Activated CD8-positive, alpha-beta T cell treated with anti-CD3 and anti-CD28 coated beads, Interleukin-2, amount 10 ng/mL, durations not matched to agents 7 days and 5 days (primary cell): Measurements from ENCODE around the gene SNCAIP. TPM values are rescaled to one million over a fixed set of nuclear protein-coding genes. Genes with fewer than 3 reads are reported as not detected.

Source experiments
- ATAC-seq: fragments of 150-1000 bp; cut with Tn5 transposase; one replicate; pipeline ENCODE4 v1.10.0; 2021; ENCODE audit warnings: moderate library complexity
- CTCF ChIA-PET: fragments of 350-600 bp; sonication (Branson Sonifier 250); formaldehyde crosslinking; loops from one replicate; lab custom pipeline; 2021; ENCODE audit warnings: antibody characterized with exemption; lab: Charles Lee
- POLR2A ChIA-PET: fragments of 350-600 bp; sonication (Branson Sonifier 250); formaldehyde crosslinking; loops from one replicate; lab custom pipeline; 2021; ENCODE audit warnings: antibody characterized with exemption; lab: Charles Lee
- DNase-seq: peaks from one replicate; pipeline ENCODE4 v3.0.0-alpha.2; 2020
- H3K27ac Mint-ChIP-seq: one replicate; pipeline ENCODE4 v1.8.0; 2021; ENCODE audit warnings: mild to moderate bottlenecking, mixed read lengths
- H3K27me3 Mint-ChIP-seq: one replicate; pipeline ENCODE4 v1.8.0; 2021; ENCODE audit warnings: low read depth, mixed read lengths
- H3K36me3 Mint-ChIP-seq: one replicate; pipeline ENCODE4 v1.8.0; 2021; ENCODE audit warnings: low read depth, mixed read lengths
- H3K4me1 Mint-ChIP-seq: one replicate; pipeline ENCODE4 v1.8.0; 2021; ENCODE audit warnings: low read depth, mixed read lengths
- H3K4me3 Mint-ChIP-seq: one replicate; pipeline ENCODE4 v1.8.0; 2021; ENCODE audit warnings: mild to moderate bottlenecking, mixed read lengths
- H3K9me3 Mint-ChIP-seq: one replicate; pipeline ENCODE4 v1.8.0; 2022; ENCODE audit warnings: mixed read lengths; ENCODE audit not compliant: insufficient read depth
- total RNA-seq, 2 experiments: library from RNA; stranded (reverse); gene quantifications; one replicate each; pipeline ENCODE4 v1.2.3, GENCODE V29; 2021

Gene SNCAIP
- total RNA-seq, 2 experiments from 2014 or later: not detected

DNA sequence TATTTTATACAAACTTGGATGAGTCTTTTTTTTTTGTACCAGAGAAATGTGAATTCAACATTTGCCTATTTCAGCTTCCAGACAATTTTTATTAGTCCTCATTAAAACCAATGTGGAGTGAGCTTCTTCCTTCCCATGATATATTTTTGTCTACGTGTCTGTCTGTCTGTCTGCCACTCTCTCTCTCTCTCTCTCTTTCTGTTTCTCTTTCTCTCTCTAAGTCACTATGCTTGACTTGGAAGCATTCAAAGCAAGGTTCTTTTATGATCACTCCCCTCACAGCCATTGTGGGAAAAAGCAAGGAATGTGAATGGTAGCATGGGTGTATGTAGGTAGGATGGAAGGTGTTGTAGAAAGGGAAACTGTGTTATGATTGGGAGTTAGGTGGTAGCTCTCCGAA, 80.2 kb downstream of the SNCAIP start:
- Mint-ChIP-seq H3K27me3 (no peaks in the 10 kb centered on the region), H3K4me3 (no peak overlapping the region), H3K36me3 (no peaks in the 10 kb centered on the region), H3K27ac (no peak overlapping the region), H3K9me3 (no peaks in the 10 kb centered on the region), H3K4me1 (no peaks in the 10 kb centered on the region)
- ATAC-seq (no peak), DNase-seq (no peak)
- ChIA-PET POLR2A (no interaction called here), CTCF (no interaction called here)

- Mint-ChIP-seq H3K4me1 (no peaks in the 10 kb centered on the region), H3K9me3 (no peaks in the 10 kb centered on the region), H3K27me3 (no peaks in the 10 kb centered on the region), H3K36me3 (no peaks in the 10 kb centered on the region), H3K27ac (no peak overlapping the region), H3K4me3 (no peak overlapping the region)
- CTCF ChIA-PET: no interaction called here
- POLR2A ChIA-PET: no interaction called here
- ATAC-seq: no peak
- no peak for DNase-seq
Observed at GRCh38 chr5:122392824-122393223, 80.8 kb downstream of the SNCAIP start.

DNA sequence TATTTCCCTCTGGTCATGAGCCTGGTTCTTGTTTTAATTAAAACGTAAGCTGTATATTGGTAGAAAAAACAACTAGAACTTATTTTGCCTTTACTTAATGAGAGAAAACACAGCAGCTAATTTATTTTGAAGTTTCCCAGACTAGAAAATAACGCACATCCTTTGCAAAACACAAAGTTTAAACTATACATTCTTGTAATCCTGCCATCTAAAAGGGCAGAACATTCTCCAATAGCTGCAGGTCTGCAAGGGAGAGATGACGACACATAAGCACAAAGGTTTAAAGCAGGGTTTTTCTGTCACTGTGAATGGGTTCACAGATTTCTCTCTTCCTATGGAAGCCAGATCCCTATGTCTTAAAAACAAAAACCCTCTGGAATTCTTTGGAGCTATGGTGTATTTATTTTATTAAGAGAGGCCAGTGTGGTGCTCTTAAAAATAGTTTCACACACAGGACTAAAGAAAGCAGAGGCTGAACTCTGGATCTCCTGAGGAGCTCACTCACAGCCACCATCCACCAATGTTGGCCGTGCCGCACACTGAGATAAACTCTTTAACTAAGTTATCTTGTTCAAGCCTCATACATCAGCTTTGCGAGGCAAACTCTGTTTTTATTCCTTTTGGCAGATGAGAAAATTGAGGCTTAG, 82.4 kb downstream of the SNCAIP start:
- no peaks in the 10 kb centered on the region for H3K27me3 Mint-ChIP-seq
- no peaks in the 10 kb centered on the region for H3K36me3 Mint-ChIP-seq
- no peak overlapping the region for H3K4me3 Mint-ChIP-seq
- H3K27ac Mint-ChIP-seq: no peak overlapping the region
- H3K9me3 Mint-ChIP-seq: no peaks in the 10 kb centered on the region
- DNase-seq (no peak), ATAC-seq (no peak)
- CTCF ChIA-PET: no interaction called here
- H3K4me1 Mint-ChIP-seq: no peaks in the 10 kb centered on the region
- POLR2A ChIA-PET: no interaction called here

DNA sequence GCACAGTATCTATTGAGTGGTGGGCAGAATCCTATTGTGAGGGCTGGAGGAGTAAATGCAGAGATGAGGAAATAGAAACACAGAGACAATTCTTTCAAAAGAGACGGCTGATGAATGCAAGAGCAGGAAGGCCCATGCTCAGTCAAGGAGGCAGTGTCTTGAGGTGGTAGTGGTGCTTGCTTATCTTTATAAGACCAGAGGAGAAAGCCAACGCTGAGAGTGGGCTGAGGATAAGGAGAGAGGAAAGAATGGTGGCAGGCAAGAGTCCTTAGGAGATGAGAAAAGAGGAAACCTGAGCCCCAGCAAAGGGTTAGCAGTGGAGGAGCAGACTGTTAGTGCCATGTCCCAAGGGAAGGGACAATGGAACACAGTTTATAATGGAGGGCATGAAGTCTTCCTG, 86.0 kb downstream of the SNCAIP start:
- H3K9me3 Mint-ChIP-seq: no peaks in the 10 kb centered on the region
- ChIA-PET CTCF (no interaction called here), POLR2A (no interaction called here)
- no peak overlapping the region for H3K4me3 Mint-ChIP-seq
- ATAC-seq: no peak
- H3K27me3 Mint-ChIP-seq: no peaks in the 10 kb centered on the region
- no peak overlapping the region for H3K27ac Mint-ChIP-seq
- DNase-seq: no peak
- no peaks in the 10 kb centered on the region for H3K4me1 Mint-ChIP-seq
- H3K36me3 Mint-ChIP-seq: no peaks in the 10 kb centered on the region

- ATAC-seq: no peak
- ChIA-PET POLR2A (no interaction called here), CTCF (no interaction called here)
- no peak overlapping the region for H3K27ac Mint-ChIP-seq
- no peaks in the 10 kb centered on the region for H3K4me1 Mint-ChIP-seq
- H3K36me3 Mint-ChIP-seq: no peaks in the 10 kb centered on the region
- no peak for DNase-seq
- H3K27me3 Mint-ChIP-seq: no peaks in the 10 kb centered on the region
- no peaks in the 10 kb centered on the region for H3K9me3 Mint-ChIP-seq
- H3K4me3 Mint-ChIP-seq: no peak overlapping the region
Observed at GRCh38 chr5:122400341-122400740, 88.3 kb downstream of the SNCAIP start.

DNA sequence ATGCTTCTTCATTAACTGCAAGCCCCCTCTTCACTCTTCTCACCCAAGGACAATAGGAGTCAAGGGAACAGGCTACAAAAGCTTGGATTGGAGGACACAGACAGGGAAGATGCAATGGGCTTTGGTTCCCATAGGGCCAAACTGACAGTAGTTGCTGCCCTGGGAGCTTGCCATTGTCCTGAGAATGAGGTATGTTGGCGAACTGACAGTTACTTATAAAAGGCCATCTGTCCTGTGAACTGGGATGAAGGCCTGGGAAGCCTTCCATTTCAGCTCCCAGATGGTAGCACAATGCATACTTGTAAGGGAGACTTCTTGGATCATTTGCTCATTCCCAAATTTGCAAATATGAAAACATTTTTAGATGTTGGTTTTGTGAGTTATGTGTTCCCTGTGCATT, 88.9 kb downstream of the SNCAIP start:
- ATAC-seq: no peak
- ChIA-PET POLR2A (no interaction called here), CTCF (no interaction called here)
- no peak overlapping the region for H3K4me3 Mint-ChIP-seq
- no peaks in the 10 kb centered on the region for H3K27me3 Mint-ChIP-seq
- DNase-seq: no peak
- no peaks in the 10 kb centered on the region for H3K36me3 Mint-ChIP-seq
- H3K4me1 Mint-ChIP-seq: no peaks in the 10 kb centered on the region
- H3K9me3 Mint-ChIP-seq: no peaks in the 10 kb centered on the region
- no peak overlapping the region for H3K27ac Mint-ChIP-seq

GRCh38 chr5:122401976-122402725, 90.1 kb downstream of the SNCAIP start:
- Mint-ChIP-seq H3K27ac (no peak overlapping the region), H3K4me1 (no peaks in the 10 kb centered on the region), H3K36me3 (no peaks in the 10 kb centered on the region), H3K27me3 (no peaks in the 10 kb centered on the region), H3K4me3 (no peak overlapping the region), H3K9me3 (no peaks in the 10 kb centered on the region)
- DNase-seq (no peak), ATAC-seq (no peak)
- ChIA-PET POLR2A (no interaction called here), CTCF (no interaction called here)

DNA sequence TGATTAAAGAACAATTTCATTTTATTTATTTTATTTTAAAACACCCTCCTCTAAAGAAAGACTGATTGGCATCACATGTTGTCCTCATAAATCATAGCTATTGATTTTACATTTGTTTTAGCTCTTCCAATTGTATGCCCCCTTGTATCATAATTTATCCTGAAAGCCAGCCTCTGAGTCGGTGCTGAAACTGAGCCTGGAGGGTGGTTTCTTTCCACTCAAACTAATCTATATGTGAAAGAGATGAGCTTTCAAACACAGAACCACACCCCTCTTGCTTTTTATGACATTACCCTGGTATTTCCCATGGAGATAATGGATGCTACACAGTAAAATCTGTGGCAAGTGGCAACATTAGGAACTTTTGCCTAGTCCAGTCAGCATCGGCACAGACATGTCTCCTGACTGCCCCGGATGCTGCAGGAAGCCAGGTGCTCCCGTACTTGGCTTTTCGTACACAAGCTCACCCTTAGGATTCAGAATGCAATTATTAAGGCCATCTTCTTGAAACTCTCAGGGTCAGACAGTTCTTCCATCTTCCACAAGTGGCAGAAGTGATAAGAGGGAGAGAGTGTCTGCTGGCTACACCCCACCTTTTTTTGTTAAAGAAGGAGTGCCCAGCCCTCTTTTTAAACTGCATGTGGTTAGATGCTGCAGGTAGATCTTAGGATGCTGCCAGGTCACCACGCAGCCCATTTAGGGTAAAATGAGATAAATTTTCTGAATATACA, 91.1 kb downstream of the SNCAIP start:
- no peaks in the 10 kb centered on the region for H3K27me3 Mint-ChIP-seq
- ChIA-PET POLR2A (no interaction called here), CTCF (no interaction called here)
- ATAC-seq (no peak), DNase-seq (no peak)
- H3K9me3 Mint-ChIP-seq: no peaks in the 10 kb centered on the region
- no peak overlapping the region for H3K27ac Mint-ChIP-seq
- H3K4me3 Mint-ChIP-seq: no peak overlapping the region
- H3K4me1 Mint-ChIP-seq: no peaks in the 10 kb centered on the region
- H3K36me3 Mint-ChIP-seq: no peaks in the 10 kb centered on the region

DNA sequence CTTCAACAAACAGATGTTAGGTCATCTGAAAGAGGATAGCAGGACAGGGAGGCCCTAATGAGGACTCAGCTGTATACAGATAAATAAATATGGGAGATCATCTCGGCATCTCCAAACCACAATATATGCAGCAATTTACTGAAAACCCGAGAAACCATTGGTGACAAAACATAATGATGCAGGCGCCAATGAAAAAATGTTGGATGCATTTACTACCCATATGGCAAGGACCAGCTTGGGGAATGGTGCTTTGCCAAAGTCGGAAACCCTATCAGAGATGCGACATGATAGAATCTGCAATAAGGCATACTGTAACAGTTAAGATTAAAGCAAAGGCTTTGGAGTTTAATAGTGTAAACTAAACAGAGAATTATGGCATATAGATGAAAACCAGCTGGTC, 92.0 kb downstream of the SNCAIP start:
- ATAC-seq: no peak
- ChIA-PET CTCF (no interaction called here), POLR2A (no interaction called here)
- Mint-ChIP-seq H3K4me3 (no peak overlapping the region), H3K9me3 (no peaks in the 10 kb centered on the region), H3K36me3 (no peaks in the 10 kb centered on the region), H3K4me1 (no peaks in the 10 kb centered on the region), H3K27me3 (no peaks in the 10 kb centered on the region), H3K27ac (no peak overlapping the region)
- DNase-seq: no peak

DNA sequence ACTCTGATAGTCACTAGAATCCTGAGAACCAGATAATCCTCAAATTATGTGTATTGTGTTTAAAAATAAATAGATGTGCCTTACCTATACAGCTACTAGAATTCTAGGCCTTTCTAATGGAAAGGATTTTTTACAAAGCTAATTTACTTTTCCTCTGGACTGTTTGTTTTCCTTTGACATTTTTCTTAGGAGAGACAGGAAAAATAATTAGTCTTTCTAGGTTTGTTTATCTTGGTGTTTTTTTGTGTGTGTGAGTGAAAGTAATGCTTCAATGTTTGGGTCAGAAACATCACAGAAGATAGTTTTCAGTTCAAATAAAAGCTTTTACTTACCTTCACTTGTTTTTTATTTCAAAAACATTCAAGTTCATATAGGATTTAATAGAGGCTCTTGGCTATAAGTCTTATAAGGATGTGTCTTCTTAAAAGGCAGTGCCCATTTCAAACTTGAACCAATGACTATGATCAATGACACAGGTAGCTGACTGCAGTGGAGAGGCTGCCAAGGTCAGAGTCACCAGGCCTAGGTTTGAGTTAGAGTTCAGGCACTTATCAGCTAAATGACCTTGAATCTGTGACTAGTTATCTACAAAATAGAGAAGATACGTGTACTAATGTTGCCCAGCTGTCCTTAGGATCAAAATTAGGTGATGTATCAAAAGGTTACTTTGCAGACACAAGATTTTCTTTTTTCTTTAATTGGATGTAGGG, 92.8 kb downstream of the SNCAIP start:
- Mint-ChIP-seq H3K4me1 (no peaks in the 10 kb centered on the region), H3K27ac (no peak overlapping the region), H3K27me3 (no peaks in the 10 kb centered on the region), H3K36me3 (no peaks in the 10 kb centered on the region), H3K4me3 (no peak overlapping the region), H3K9me3 (no peaks in the 10 kb centered on the region)
- CTCF ChIA-PET: no interaction called here
- ATAC-seq: no peak
- DNase-seq: no peak
- POLR2A ChIA-PET: no interaction called here

DNA sequence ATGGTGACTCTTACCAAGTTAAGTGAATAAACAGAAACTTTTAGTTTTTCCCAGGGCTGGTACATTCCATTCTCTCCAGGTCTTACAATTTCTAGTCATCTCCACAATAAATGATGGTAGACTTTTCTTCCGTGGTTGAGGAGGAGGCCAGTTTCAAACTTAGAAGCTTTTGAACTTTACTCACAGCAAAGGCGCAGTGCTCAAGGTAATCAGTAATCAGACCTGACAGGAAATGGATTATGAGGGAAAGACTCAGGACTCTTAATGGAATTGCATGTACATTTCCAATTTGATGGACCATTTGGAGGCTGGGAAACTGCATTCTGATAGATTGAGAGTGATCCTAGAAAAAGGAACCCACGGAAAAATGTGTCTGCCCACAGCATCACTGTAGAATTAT, 93.7 kb downstream of the SNCAIP start:
- ATAC-seq (no peak), DNase-seq (no peak)
- H3K4me1 Mint-ChIP-seq: no peaks in the 10 kb centered on the region
- ChIA-PET CTCF (no interaction called here), POLR2A (no interaction called here)
- H3K27me3 Mint-ChIP-seq: no peaks in the 10 kb centered on the region
- H3K27ac Mint-ChIP-seq: no peak overlapping the region
- no peaks in the 10 kb centered on the region for H3K36me3 Mint-ChIP-seq
- no peaks in the 10 kb centered on the region for H3K9me3 Mint-ChIP-seq
- no peak overlapping the region for H3K4me3 Mint-ChIP-seq

- DNase-seq: no peak
- Mint-ChIP-seq H3K27ac (no peak overlapping the region), H3K4me1 (no peaks in the 10 kb centered on the region), H3K4me3 (no peak overlapping the region), H3K27me3 (no peaks in the 10 kb centered on the region), H3K36me3 (no peaks in the 10 kb centered on the region), H3K9me3 (no peaks in the 10 kb centered on the region)
- ChIA-PET POLR2A (no interaction called here), CTCF (no interaction called here)
- ATAC-seq: no peak
Observed at GRCh38 chr5:122406181-122406580, 94.1 kb downstream of the SNCAIP start.
